Ishikawa (cell line): Measurements from ENCODE around the gene RYR2.
A peak's percentile ranks its signal among the peaks of the same experiment; 100 is the strongest.

Experiments used
- CEBPB ChIP-seq: IDR thresholded peaks from 2 replicates; pipeline ENCODE4 v1.6.1; 2012
- CREB1 ChIP-seq: IDR thresholded peaks from 2 replicates; pipeline ENCODE4 v1.6.1; 2012; ENCODE audit warnings: low read depth
- EGR1 ChIP-seq: IDR thresholded peaks from 2 replicates; pipeline ENCODE4 v1.6.1; 2012
- EP300 ChIP-seq: IDR thresholded peaks from 2 replicates; pipeline ENCODE4 v1.6.1; 2012; ENCODE audit warnings: borderline replicate concordance
- FOXM1 ChIP-seq: IDR thresholded peaks from 2 replicates; pipeline ENCODE4 v1.6.1; 2012; ENCODE audit warnings: low read depth, borderline replicate concordance
- NFIC ChIP-seq: IDR thresholded peaks from 2 replicates; pipeline ENCODE4 v1.6.1; 2012
- RAD21 ChIP-seq: IDR thresholded peaks from 2 replicates; pipeline ENCODE4 v1.6.1; 2012; ENCODE audit warnings: low read depth
- TAF1 ChIP-seq: IDR thresholded peaks from 2 replicates; pipeline ENCODE4 v1.6.1; 2012; ENCODE audit warnings: low read depth, mild to moderate bottlenecking
- TCF12 ChIP-seq: IDR thresholded peaks from 2 replicates; pipeline ENCODE4 v1.6.1; 2012; ENCODE audit warnings: low read depth
- TEAD4 ChIP-seq: IDR thresholded peaks from 2 replicates; pipeline ENCODE4 v1.6.1; 2012
- YY1 ChIP-seq: IDR thresholded peaks from 2 replicates; pipeline ENCODE4 v1.6.1; 2012; ENCODE audit warnings: low read depth
- ZBTB7A ChIP-seq: IDR thresholded peaks from 2 replicates; pipeline ENCODE4 v1.6.1; 2012; ENCODE audit warnings: low read depth
- TF ChIP-seq, protein P1 (sequence below): IDR thresholded peaks from 2 replicates; pipeline ENCODE4 v1.6.1; 2012
- TF ChIP-seq, protein P2 (sequence below): IDR thresholded peaks from 2 replicates; pipeline ENCODE4 v1.6.1; 2012; ENCODE audit warnings: low read depth, mild to moderate bottlenecking
- TF ChIP-seq, protein P3 (sequence below): IDR thresholded peaks from 2 replicates; pipeline ENCODE4 v1.6.1; 2012

RYR2 gene

DNA sequence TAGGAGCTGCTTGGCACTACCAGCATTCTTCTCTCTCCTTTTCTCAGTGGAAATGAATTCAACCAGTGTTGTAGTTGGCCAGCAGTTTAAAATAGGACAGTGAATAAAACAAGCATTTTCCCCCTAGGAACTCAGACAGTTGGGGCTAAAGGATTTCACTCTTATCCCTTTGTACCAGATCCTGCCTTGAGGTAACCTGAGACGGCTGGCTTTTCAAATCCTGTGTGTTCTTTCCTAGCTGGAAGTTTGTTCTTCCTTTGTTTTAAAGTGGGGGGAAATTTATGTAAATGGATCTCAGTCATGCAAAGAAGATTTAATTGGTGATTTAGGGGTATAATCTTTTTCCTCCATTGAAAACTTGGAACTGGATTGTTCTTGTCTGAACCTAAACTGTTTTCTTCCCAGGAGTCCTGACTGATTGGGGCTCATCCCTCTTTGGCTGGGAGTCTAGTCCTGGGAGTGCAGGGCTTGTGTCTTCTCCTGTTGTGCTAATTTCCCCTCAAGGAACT is 825.5 kb downstream of the RYR2 start:
- no peak for TF ChIP-seq FOXM1
- peak; percentile 25; the same call in 1 of the 2 replicates for TF ChIP-seq EP300

DNA sequence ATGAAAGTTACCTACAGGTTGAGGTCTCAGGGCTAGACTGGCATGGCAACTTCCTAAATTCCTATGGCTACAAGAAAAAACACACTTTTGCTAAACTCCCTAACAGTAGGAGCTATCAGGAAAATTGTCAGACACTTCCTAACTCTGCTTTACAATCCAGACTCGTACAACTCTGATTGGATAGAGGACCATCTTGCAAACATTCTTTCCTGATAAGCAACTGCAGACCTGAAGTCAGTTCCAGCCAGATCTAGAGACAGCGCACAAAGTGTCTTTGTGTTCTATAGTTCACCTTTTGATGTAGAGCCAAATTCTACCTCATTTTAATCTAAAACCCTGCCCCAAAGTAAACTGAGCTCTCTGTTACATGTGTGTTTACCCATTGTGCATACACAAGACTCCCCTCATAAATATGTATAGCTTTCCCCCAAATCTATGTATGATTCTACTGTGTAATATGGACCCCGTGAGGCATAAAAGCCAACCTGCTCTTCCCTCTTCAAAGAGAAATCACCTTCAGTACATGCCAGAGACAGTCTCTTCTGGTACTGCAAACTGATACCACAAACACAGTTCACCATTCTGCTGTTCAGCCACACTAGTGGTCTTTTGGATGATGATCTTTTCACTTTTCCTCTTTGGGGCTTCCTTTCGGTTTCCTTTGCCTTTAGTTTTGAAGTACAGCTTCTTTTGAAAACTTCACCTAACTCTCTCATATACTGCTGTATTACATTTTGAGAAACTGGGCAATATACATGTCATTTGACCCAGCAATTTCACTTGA is 827.0 kb downstream of the RYR2 start:
- TF ChIP-seq FOXM1 (no peak), CEBPB (no peak), EGR1 (no peak), TCF12 (no peak), TEAD4 (no peak), TAF1 (no peak), ZBTB7A (no peak), CREB1 (no peak), EP300 (no peak), YY1 (no peak), RAD21 (no peak)
- TF ChIP-seq, protein P1, sequence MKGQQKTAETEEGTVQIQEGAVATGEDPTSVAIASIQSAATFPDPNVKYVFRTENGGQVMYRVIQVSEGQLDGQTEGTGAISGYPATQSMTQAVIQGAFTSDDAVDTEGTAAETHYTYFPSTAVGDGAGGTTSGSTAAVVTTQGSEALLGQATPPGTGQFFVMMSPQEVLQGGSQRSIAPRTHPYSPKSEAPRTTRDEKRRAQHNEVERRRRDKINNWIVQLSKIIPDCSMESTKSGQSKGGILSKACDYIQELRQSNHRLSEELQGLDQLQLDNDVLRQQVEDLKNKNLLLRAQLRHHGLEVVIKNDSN = no peak
- TF ChIP-seq, protein P2, sequence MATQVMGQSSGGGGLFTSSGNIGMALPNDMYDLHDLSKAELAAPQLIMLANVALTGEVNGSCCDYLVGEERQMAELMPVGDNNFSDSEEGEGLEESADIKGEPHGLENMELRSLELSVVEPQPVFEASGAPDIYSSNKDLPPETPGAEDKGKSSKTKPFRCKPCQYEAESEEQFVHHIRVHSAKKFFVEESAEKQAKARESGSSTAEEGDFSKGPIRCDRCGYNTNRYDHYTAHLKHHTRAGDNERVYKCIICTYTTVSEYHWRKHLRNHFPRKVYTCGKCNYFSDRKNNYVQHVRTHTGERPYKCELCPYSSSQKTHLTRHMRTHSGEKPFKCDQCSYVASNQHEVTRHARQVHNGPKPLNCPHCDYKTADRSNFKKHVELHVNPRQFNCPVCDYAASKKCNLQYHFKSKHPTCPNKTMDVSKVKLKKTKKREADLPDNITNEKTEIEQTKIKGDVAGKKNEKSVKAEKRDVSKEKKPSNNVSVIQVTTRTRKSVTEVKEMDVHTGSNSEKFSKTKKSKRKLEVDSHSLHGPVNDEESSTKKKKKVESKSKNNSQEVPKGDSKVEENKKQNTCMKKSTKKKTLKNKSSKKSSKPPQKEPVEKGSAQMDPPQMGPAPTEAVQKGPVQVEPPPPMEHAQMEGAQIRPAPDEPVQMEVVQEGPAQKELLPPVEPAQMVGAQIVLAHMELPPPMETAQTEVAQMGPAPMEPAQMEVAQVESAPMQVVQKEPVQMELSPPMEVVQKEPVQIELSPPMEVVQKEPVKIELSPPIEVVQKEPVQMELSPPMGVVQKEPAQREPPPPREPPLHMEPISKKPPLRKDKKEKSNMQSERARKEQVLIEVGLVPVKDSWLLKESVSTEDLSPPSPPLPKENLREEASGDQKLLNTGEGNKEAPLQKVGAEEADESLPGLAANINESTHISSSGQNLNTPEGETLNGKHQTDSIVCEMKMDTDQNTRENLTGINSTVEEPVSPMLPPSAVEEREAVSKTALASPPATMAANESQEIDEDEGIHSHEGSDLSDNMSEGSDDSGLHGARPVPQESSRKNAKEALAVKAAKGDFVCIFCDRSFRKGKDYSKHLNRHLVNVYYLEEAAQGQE = no peak
- TF ChIP-seq, protein P3, sequence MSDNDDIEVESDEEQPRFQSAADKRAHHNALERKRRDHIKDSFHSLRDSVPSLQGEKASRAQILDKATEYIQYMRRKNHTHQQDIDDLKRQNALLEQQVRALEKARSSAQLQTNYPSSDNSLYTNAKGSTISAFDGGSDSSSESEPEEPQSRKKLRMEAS = no peak

DNA sequence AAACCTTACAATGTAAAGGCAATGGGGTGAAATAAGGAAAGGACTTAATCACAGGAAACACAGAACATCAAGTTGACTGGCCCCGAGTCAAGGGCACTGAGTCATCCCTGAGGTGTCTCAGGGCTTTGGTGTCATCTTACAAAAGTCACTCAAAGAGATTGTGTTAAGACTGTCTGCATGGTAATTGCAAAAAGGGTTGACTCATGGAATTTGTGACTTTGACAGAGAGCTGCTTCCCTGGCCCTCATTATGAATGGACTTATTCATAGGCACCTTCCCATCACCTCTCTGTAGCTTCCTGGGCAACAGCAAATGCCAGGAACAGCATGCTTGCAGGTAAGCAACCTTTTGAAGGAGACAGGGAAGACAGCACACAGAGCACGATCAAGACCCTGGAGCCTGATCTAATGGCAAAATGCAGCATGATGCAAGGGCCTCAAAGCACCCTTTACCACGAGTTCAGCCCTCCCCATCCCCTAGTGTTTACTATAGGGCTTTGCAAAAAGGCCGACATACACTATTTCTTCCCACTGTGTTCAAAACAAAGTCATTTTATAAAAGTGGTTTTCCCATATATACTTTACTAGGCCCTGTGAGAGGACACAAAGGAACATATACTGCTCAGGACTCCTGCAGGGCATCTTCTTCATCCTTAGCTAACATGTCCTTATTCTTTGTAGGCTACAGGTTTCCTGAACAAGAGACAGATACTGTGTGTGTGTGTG is 831.7 kb downstream of the RYR2 start:
- TF ChIP-seq NFIC (peak; percentile 88), YY1 (no peak), ZBTB7A (no peak), TEAD4 (peak; percentile 83), RAD21 (0 out of 2 replicates have a peak, but pooled peaks have one; percentile 8), TCF12 (peak; percentile 92), EP300 (peak; percentile 96), EGR1 (no peak), CEBPB (no peak; the same call in 1 of the 2 replicates), FOXM1 (peak; percentile 83), CREB1 (no peak), TAF1 (no peak)
- TF ChIP-seq, protein P2 = no peak
- TF ChIP-seq, protein P3 = peak; percentile 65

DNA sequence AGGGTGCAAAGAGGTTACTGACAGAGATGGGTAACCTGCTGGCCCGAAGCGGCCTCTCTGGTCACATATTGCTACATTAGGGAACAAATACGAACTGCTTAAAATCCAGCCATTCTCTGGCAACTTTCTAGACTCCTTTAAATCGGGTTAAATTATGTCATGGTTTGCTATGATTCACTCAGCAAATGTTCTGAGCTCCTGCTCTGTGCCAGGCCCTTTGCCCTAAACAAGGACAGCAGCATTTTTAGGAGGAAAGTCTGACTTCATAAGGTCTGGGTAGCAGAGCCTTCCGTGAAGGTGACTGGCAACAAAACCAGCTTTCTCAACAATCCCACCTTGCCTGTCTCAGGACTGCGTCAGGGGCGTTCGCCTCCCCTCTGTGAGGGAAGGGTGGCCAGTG is 833.3 kb downstream of the RYR2 start:
- TF ChIP-seq, protein P1 = no peak
- no peak for TF ChIP-seq NFIC
- no peak for TF ChIP-seq FOXM1
- TF ChIP-seq EGR1 = no peak
- TF ChIP-seq, protein P2 = no peak
- no peak for TF ChIP-seq TCF12
- TF ChIP-seq YY1 = no peak
- no peak for TF ChIP-seq RAD21
- TF ChIP-seq, protein P3 = no peak
- no peak for TF ChIP-seq ZBTB7A
- TF ChIP-seq EP300 = no peak
- TF ChIP-seq CREB1 = no peak
- no peak for TF ChIP-seq TEAD4
- no peak for TF ChIP-seq TAF1
- TF ChIP-seq CEBPB = no peak
